GM20000 (cell line): Measurements from ENCODE around the gene LRMDA.

Experiments
- DNase-seq: peaks from one replicate; pipeline ENCODE4 v3.0.0; 2012; ENCODE audit warnings: low spot score
- TF ChIP-seq, protein P1 (sequence below): IDR thresholded peaks from 2 replicates; pipeline ENCODE4 v1.5.1; 2012; ENCODE audit warnings: mild to moderate bottlenecking, control low read depth; ENCODE audit errors: extremely low read depth, missing control alignments

Gene LRMDA

DNA sequence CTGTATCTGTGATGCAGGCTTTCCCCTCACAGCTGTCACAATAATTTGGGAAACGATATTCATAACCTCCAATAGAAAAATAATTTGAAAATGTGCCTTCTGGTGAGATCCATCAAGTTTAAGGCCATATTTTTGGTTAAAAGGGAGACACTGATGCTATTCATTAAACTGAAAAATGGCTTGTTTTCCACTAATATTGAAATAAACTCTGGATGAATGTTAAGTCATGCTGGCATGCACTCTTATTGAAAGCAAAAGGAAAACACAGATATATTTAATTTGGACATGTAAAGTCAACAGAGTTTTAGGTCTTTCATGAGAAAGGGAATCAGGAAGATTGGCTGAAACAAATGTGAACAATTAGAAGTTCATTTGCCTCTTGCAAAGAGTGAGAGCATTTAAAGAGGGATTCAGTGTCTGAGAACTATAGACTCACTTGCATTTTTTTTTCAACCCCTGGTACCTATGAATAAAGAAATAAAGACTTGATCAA, 879.2 kb downstream of the LRMDA start:
- no peak for DNase-seq
- TF ChIP-seq, protein P1, sequence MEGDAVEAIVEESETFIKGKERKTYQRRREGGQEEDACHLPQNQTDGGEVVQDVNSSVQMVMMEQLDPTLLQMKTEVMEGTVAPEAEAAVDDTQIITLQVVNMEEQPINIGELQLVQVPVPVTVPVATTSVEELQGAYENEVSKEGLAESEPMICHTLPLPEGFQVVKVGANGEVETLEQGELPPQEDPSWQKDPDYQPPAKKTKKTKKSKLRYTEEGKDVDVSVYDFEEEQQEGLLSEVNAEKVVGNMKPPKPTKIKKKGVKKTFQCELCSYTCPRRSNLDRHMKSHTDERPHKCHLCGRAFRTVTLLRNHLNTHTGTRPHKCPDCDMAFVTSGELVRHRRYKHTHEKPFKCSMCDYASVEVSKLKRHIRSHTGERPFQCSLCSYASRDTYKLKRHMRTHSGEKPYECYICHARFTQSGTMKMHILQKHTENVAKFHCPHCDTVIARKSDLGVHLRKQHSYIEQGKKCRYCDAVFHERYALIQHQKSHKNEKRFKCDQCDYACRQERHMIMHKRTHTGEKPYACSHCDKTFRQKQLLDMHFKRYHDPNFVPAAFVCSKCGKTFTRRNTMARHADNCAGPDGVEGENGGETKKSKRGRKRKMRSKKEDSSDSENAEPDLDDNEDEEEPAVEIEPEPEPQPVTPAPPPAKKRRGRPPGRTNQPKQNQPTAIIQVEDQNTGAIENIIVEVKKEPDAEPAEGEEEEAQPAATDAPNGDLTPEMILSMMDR: no peak

DNA sequence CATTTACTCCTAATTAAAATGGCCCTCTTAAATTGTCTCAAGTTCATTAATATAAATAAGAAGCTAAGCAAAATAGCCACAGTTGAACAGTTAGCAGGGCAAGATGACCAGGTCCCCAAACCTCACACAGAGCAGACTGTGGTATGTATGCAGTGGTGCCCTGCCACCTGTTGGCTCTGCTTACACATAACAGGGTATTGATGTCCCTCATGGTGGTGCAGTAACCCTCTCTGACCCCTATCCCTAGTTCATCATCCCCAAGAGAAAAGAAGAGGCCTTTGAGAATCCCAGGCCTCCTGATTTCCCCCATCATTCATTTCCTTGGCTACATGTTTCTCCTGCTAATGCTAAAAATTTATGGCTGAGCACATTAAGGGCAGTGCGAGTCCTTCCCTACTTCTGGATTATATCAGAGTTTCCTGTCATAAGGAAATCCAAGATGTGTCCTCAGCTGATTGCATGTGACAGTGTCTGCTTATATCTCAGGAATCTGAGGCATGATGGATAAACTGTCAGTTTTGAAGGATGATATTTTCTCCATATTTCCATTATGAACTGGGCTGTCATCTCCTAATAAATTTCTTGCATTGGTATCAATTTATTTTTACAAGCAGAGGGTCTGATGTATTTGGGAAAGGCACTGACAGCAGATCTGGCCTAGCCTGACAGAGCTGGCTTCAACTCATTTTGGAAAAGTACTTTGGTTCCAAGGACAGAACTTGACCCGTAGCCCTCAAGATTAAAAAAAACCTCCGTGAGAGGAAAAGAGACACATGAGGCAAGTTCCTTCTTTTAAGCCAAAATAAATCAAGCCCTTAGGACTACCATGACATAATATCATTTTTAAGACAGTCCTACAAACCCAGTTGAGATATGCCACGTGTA, 880.6 kb downstream of the LRMDA start:
- TF ChIP-seq, protein P1: no peak
- peak; percentile 22 for DNase-seq

DNA sequence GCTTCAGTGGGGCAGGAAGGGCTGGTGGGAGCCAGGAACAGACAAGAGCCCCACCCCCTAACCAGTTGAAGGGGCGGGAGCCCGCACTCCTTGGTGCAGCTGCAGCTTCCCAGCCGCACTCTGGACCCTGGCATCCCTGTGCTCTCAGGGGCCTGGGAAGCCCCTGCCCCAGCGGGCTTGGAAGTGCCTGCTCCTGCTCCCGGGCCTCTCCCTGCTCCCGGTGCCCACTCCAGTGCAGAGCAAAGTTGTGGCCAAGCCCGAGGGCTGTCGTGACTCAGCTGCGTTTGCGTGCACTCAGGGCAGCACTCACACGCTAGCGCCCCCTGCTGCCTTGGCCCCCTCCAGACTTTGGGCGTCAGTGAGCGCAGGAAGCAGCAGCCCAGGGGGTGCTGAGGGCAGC, 883.8 kb downstream of the LRMDA start:
- TF ChIP-seq, protein P1: no peak
- DNase-seq: no peak

DNA sequence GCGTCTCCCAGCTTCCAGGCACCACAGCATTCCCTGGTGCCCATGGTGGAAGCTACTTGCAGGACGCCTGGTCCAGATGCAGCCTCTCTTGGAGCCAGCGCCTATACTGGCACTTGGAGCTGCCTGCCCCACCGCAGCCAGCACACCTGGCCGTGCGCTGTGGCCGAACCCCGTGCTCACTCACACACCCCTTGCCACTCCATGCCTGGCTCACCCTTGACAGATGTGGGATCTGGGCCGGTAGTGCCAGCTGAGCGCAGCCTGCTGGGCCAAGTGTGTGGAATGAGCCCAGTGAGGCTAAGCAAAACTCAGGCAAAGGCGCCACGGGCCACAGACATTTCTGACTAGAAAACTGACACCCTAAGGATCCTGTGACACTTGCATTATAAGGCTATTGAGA, 884.8 kb downstream of the LRMDA start:
- no peak for DNase-seq
- TF ChIP-seq, protein P1: no peak

DNA sequence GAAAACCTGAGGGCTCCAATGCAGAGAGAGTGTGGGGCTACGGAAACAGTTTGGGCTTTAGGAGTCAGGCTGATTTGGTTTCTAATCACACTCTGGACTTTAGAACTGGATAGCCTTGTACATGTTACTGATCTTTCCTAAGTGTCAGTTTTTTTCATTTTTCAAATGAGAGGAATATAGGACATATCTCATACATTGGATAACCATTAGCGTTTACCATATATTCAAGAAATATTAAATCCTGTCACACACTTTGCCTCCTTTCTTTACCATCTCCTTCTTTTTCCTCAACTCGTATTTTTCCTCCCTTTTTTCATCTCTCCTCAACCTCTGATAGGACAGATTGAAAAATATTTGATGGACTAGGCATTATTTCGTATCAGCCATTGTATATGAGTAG, 885.7 kb downstream of the LRMDA start:
- TF ChIP-seq, protein P1: no peak
- no peak for DNase-seq

DNA sequence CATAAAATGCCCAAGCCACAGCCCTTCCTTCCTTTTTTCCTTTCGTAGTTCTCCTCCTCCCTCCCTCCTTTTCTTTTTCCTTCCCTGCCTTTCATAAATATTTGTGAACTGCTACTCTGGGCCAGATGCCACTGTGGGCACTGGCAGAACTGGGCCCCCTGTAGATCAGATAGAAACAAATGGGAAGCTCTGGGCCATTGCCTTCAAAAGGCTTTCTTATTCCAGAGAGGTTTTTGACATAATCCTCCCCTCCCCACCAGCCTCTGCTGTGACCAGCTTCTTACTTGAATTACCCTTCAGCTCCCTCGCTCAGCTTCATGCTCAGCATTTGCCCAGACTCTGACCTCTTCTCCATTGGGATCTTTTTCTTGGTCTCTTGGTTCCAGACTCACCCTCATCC, 886.8 kb downstream of the LRMDA start:
- DNase-seq: no peak
- TF ChIP-seq, protein P1: no peak

DNA sequence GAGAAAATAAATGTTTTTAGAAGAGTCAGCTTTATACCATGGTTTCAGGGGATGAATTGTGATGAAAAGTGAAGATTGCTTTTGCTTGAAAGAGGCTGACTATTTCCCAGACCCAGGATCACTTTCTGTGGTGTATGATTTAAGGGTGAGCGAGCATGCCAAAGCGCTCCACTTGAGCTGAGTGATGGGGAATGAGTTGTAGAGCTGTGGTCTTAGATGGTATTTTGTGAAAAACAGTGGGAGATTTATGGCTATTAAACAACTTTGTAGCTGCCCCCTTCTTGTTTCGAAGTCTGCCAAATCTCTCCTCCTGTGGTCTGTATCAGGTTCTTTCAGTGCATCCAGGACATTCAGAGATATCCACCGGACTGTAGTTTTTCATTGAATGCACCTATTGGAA, 888.2 kb downstream of the LRMDA start:
- DNase-seq: no peak
- TF ChIP-seq, protein P1: no peak
